Activated CD4-positive, alpha-beta T cell treated with anti-CD3 and anti-CD28 coated beads, Interleukin-2, Interleukin-6, amounts not matched to agents 100 ng/mL and 50 ng/mL, durations not matched to agents 16 hours and 8 hours (primary cell): ENCODE data around the gene OR6C70.
A peak's percentile ranks its signal among the peaks of the same experiment; 100 is the strongest.
"Not testable (repeated sequence)": the region's sequence is repeated elsewhere in the genome, so short reads cannot be mapped to it uniquely, and the experiment has no call there.

ENCODE experiments used
- DNase-seq: peaks from one replicate; pipeline ENCODE4 v3.0.0-alpha.2; 2020

The OR6C70 gene

GRCh38 chr12:55470088-55470829 lies at the start of gene OR6C70:
Gene OR6C70 (minus strand): TSS chr12:55470138. CDS start chr12:55470138, 0 bp downstream.
- no peak for DNase-seq

DNA sequence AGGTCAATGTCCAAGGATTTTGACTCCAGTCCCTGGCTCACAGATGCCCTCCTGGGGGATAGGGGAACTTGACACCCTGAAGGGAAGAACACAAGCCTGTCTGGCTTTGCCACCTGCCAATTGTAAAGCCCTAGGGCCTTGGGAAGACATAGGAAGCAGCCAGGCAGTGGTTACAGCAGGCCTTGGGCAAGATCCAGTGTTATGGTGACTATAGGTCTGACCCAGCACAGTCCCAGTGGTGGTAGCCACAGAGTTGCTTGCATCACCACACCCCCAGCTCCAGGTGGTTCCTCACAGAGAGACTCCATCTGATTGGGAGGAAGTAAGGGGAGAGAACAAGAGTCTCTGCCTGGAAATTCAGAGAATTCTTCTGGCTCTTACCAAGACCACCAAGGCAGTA lies 46.5 kb upstream of the OR6C70 start:
- no peak for DNase-seq

DNA sequence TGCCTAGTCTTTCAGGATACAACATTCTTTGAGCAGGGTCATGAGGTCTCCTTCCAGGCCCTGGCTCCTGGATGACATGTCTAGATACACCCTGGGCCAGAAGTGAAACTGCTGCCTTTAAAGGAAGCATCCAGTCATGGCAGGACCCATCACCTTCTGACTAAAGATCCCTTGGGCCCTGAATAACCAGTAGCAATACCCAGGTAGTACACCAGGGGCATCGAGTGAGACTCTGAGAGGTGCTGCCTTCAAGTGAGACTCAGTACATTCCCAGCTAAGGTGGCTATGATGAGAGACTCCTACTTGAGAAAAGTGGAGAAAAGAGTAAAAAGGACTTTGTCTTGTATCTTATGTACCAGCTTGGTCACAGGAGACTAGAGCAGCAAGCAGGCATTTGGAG lies 45.8 kb upstream of the OR6C70 start:
- DNase-seq = peak; percentile 13

- no peak for DNase-seq
Measured at GRCh38 chr12:55501601-55502000, 31.7 kb upstream of the OR6C70 start.

- DNase-seq = no peak
Measured at GRCh38 chr12:55499810-55500252, 29.9 kb upstream of the OR6C70 start.

GRCh38 chr12:55499231-55499630 lies 29.3 kb upstream of the OR6C70 start:
- no peak for DNase-seq

GRCh38 chr12:55495490-55495889 lies 25.6 kb upstream of the OR6C70 start:
- DNase-seq = no peak

- no peak for DNase-seq
Measured at GRCh38 chr12:55492078-55492477, 22.1 kb upstream of the OR6C70 start, which contains the start of gene OR6C68. Gene OR6C68 (plus strand): TSS chr12:55492378. CDS start chr12:55492378, 0 bp downstream.

- DNase-seq = not testable (repeated sequence)
Measured at GRCh38 chr12:55484284-55484683, 14.3 kb upstream of the OR6C70 start.

- not testable (repeated sequence) for DNase-seq
Measured at GRCh38 chr12:55479136-55479535, 9.2 kb upstream of the OR6C70 start.

DNA sequence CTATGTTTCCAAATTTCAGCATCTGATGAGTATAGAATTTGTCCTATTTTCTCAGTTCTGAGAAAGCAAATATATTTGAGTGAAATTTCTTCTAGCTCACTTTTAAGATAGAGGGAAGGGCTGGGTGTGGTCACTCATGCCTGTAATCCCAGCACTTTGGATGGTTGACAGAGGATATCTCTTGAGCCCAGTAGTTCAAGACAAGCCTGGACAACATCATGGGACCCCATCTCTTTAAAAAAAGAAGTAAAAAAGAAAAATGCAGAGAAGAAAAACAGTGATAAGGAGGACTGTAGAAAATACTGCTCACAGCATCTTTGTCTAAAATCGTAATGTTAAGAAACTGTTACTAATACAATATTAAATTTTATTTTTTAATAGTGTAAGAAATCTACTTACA lies 2.3 kb upstream of the OR6C70 start:
- DNase-seq = no peak

GRCh38 chr12:55469291-55469690 lies 647 bp downstream of the OR6C70 start:
- DNase-seq = no peak

DNA sequence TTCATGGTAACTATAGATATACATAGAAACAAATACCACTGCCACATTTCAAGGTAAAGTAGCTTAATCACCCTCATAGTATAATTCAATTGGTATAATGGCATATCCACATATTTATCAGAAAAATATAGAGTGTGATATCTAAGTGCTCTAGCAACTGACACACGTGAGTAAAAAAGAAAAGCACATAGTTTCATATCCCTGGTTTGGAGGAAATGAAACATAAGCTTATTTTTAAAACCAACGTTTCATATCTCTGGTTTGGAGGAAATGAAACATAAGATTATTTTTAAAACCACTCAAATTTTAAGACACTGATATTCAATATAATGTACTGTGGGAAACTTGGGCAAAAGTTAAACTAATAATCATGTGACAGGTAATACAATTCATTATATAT lies 2.1 kb downstream of the OR6C70 start:
- no peak for DNase-seq

DNA sequence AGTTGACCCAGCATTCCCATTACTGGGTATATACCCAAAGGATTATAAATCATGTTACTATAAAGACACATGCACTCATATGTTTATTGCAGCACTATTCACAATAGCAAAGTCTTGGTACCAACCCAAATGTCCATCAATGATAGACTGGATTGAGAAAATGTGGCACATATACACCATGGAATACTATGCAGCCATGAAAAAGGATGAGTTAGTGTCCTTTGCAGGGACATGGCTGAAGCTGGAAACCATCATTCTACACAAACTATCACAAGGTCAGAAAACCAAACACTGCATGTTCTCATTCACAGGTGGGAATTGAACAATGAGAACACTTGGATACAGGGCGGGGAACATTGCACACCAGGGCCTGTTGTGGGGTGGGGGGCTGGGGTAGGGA lies 5.0 kb downstream of the OR6C70 start:
- not testable (repeated sequence) for DNase-seq

- DNase-seq = no peak
Measured at GRCh38 chr12:55448825-55449224, 21.1 kb downstream of the OR6C70 start.

- DNase-seq = no peak
Measured at GRCh38 chr12:55446326-55446725, 23.6 kb downstream of the OR6C70 start.

DNA sequence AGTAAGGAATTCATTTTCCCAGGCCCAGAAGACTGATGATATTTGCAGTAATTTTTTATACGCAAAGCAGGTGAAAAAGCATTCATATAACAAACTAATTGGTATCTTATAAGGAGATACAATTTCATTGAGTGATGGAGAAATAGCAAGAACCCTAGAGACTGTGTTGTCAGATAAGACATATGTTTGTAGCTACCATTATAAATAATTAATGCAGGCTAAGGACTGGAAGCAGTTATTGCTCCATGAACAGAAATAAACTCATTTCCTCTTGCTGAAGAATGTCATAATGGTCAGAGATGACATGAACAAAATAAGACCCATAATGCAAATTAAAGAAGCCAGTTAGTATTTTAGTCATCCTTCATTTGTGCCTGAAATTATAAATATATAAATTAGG lies 24.6 kb downstream of the OR6C70 start:
- no peak for DNase-seq

DNA sequence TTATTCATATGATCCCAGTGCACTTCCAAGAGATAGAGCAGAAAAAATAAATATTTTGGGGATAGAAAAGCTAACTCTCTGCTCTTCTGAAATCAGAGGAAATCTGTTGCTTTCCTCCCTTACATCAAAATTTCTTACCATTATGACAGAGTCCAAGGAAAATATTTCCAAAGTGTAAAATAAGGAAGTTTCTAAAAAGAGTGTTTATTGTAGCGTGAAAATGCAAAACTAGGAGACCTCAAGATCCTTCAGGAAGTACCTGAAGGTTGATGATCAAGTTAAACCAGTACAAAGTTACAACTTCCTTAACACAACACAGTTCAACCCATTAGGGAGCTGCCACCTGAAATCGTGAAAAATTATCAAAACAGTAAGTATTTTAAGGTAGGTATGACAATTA lies 26.2 kb downstream of the OR6C70 start, which contains the start of gene OR6C2:
OR6C2 (plus strand) TSS at position 301 of the 400 bp plus-strand sequence. CDS start 8,138 bp downstream, outside the sequence.
- DNase-seq = no peak

DNA sequence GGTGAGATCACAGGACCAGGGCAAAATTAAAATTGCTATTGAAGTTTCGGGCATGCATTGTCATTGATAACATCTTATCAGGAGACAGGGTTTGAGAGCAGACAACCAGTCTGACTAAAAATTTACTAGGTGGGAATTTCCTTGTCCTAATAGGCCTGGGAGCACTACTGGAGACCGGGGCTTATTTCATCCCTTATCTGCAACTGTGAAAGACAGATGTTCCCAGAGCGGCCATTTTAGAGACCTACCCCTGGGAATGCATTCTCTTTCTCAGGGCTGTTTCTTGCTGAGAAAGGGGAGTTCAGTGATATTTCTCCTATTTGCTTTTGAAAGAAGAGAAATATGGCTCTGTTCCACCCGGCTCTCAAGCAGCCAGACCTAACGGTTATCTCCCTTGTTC lies 28.7 kb downstream of the OR6C70 start:
- DNase-seq = not testable (repeated sequence)

- DNase-seq = no peak
Measured at GRCh38 chr12:55428331-55429243, 41.4 kb downstream of the OR6C70 start.

GRCh38 chr12:55425954-55426353 lies 44.0 kb downstream of the OR6C70 start, which contains the start of gene OR6C76:
Gene OR6C76 (plus strand): TSS chr12:55426254. CDS start chr12:55426254, 0 bp downstream.
- DNase-seq = no peak

DNA sequence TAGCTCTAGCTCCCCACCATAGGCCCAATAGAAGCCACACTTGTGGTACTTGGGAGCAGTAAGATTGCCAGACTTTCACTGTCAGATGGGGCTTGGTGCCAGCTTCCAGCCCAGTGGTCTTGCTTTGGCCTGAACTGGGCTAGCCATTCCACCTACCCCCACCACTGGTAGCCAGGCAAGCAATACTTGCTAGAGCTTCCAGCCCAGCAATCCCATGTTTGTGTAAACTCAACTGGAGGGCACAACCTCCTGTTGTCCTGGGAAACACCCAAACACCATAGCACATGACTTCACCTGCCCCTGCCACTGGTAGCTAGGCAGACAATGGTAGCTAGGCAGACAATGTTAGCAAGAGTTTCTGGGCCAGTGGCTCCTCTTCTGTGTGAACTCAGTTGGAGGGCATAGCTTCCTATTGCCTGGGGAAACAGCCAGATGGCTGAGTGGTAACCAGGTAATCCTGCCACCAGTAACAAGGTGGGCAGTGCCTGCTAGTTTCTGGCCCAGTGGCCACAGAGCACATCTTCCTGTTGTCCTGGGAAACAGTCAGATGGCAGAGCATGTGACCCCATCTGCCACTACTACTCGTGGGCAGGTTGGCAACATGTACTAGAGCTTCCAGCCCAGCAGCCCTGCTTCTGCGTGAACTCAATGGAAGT lies 49.5 kb downstream of the OR6C70 start:
- no peak for DNase-seq
